Right forelimb (tissue), 1 donor: Measurements from ENCODE around the gene ABCB11.
"Not testable (repeated sequence)": the region's sequence is repeated elsewhere in the genome, so short reads cannot be mapped to it uniquely, and the experiment has no call there.

ENCODE experiments used
- DNase-seq: peaks from one replicate; pipeline ENCODE4 v3.0.0-alpha.2; 2018

ABCB11 gene

GRCh38 chr2:169031202-169031601, at the start of gene ABCB11:
ABCB11 (minus strand) TSS chr2:169031324; CDS start chr2:169018125, 13,199 bp downstream.
- no peak for DNase-seq

- DNase-seq = no peak
Observed at GRCh38 chr2:169080250-169081069, 49.3 kb upstream of the ABCB11 start.

- no peak for DNase-seq
Observed at GRCh38 chr2:169077674-169078240, 46.6 kb upstream of the ABCB11 start.

GRCh38 chr2:169073963-169074751, 43.0 kb upstream of the ABCB11 start:
- no peak for DNase-seq

GRCh38 chr2:169073211-169073962, 42.3 kb upstream of the ABCB11 start:
- no peak for DNase-seq

DNA sequence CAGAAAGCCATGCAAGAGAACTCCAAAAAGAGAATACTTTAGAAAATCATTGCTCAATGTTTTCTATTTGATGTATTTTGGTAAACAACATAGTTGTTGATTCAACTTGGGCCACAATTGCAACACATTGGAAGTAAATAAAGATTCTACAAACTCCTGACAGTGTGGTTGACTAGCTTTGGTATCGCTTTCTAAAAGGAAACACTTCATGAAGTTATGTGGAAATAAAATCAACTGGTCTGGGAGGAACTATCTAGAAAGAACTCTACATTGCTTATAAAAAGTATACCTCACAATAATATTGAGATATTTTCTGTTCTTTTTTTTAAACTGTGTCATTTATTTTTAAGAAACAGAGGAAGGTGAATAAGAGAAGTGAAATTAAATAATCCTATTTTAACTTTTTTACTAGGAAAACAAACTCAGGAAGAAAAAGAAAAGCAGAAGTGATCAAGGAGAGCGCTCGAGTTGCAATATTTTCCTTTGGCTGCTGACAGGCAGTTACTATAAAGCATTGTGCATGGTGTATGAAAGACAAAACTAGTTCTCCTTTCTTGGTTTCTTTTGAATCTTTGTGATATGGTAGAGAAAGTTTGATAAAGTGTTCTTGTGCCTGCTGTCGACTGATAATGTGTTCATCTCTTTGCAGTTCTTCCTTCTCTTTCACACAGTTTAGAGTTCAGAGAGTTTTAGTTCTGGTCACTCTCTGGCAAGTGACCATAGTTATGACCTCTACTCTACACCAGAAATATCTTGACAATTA, 41.2 kb upstream of the ABCB11 start:
- no peak for DNase-seq

DNA sequence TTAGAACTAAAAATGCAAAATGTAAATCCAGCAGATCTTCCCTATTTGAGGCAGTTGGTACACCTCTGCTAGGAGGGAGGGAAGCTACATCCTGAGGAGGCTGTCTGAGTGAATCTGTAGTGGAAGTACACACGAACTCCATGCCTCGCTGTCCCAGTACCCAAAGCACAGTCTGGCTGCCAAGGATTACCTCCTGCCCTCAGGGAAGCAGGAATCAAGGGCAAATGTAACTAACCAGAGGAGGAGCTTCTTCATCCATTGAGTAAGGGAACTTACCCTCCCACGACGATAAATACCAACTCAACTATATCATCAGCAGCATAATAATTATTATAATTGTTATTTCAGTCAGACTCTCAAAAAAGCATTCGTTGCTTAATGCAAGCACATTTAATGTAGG, 40.3 kb upstream of the ABCB11 start:
- DNase-seq = no peak

- DNase-seq = no peak
Observed at GRCh38 chr2:169069833-169070232, 38.7 kb upstream of the ABCB11 start.

- DNase-seq = no peak
Observed at GRCh38 chr2:169069341-169069740, 38.2 kb upstream of the ABCB11 start, which contains the start of gene DHRS9. DHRS9 (plus strand) TSS chr2:169069563; CDS start chr2:169081582, 12,019 bp downstream.

GRCh38 chr2:169066897-169067296, 35.8 kb upstream of the ABCB11 start:
- DNase-seq = no peak

GRCh38 chr2:169065864-169066517, 34.9 kb upstream of the ABCB11 start:
- no peak for DNase-seq

- no peak for DNase-seq
Observed at GRCh38 chr2:169065422-169065821, 34.3 kb upstream of the ABCB11 start.

- not testable (repeated sequence) for DNase-seq
Observed at GRCh38 chr2:169064199-169064598, 33.1 kb upstream of the ABCB11 start.

DNA sequence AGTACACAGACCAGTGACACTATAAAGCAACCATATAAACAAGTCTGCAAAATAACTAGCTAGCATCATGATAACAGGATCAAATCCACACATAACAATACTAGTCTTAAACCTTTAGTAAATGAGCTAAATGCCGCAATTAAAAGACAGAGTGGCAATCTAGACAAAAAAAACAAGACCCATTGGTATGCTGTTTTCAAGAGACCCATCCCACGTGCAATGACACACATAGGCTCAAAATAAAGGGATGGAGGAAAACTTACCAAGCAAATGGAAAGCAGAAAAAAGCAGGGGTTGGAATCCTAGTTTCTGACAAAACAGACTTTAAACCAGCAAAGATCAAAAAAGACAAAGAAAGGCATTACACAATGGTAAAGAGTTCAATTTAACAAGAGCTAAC, 23.5 kb upstream of the ABCB11 start:
- DNase-seq = not testable (repeated sequence)

DNA sequence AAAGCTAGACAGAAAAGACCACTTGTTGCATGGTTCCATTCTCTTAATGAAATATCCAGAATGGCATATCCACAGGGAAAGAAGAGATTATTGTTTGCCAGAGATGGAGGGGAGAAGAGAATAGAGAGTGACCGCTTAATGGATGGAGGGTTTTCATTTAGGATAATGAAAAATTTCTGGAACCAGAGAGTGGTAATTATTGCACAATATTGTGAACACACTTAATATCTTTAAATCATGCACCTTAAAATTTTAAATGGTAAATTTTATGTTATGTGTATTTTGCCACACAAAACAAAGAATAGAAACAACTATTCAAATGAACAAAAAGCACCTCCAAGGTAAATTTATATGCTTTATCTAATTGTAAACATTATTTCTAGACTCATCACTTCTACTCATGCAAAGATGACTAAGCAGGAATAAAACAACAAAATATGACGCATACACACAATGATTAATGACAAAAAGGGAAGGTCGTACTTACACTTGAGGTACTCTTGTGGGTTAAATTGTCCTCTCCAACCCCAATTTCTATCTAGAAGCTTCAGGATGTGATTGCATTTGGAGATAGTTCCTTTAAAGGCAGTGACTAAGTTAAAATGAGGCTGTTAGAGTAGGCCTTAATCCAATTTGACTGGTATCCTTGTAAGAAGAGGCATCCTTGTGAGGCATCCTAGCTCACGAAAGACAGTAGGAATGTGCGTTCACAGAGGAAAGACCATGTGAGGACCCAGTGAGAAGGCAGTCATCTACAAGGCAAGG, 19.5 kb upstream of the ABCB11 start:
- DNase-seq = no peak

GRCh38 chr2:169049142-169049541, 18.0 kb upstream of the ABCB11 start:
- no peak for DNase-seq

GRCh38 chr2:169047256-169048250, 16.4 kb upstream of the ABCB11 start:
- DNase-seq = no peak

DNA sequence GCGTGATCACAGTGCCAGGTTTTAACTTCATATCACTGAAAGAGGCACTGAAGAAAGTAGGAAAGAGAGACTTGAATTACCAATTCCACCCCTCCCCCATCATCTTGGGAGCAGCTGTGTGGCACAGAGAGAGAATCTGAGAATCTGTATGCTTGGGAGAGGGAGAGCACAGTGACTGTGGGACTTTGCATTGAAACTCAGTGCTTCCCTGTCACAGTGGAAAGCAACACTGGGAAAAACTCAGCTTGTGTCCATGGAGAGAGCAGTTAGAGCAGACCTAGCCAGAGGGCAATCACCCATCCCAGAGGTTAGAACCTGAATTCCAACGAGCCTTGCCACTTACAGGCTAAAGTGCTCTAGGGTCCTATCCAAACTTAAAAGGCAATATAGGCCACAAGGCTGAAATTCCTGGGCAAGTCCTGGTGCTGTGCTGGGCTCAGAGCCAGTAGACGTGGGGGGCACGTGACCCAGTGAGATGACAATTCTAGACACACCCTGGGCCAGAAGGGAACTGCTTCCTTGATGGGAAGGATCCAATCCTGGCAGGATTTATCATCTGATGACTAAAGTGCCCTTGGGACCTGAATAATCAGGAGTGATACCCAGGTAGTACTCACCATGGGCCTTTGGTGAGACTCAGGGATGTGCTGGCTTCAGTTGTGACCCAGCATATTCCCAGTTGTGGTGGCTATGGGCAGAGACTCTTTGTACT, 15.5 kb upstream of the ABCB11 start:
- no peak for DNase-seq

DNA sequence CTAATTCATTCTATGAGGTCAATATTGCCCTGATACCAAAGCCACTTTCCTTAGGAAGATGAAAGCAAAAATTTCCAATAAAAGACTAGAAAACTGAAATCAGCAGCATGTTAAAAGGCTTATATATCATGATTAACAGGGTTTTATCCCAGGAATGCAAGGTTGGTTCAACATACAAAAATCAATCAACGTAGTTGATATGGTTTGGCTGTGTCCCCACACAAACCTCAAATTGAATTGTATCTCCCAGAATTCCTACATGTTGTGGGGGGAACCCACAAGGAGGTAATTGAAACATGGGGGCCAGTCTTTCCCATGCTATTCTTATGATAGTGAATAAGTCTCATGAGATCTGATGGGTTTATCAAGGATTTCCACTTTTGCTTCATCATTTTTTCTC, 11.7 kb upstream of the ABCB11 start:
- DNase-seq = no peak
